ENCODE measurements around the gene NFYB. TPM values are rescaled to one million over a fixed set of nuclear protein-coding genes. Genes with fewer than 3 reads are reported as not detected.

The NFYB gene
- total RNA-seq, 1 donor from 2014 or later = 27.1 TPM

- no peak for FAIRE-seq
- no peak for TF ChIP-seq CTCF (IDR thresholded peaks at IDR 0.05; ENCODE audit: insufficient read depth, low read length, severe bottlenecking)
Measured at GRCh38 chr12:104142543-104142942, 4.5 kb upstream of the NFYB start.

GRCh38 chr12:104138797-104139152, 765 bp upstream of the NFYB start:
- no peak for TF ChIP-seq CTCF (IDR thresholded peaks at IDR 0.05; ENCODE audit: insufficient read depth, low read length, severe bottlenecking)
- DNase-seq (ENCODE audit: low read depth) = no peak
- Histone ChIP-seq H3K27me3 (ENCODE audit: control insufficient read depth, insufficient read depth, low read length) (no peaks in the 10 kb centered on the region), H3K36me3 (ENCODE audit: control insufficient read depth, insufficient read depth, low read length) (peaks cover 1% of the 10 kb centered on the region), H3K4me3 (ENCODE audit: low read depth, low read length) (no peak overlapping the region)
- FAIRE-seq = no peak

More at GRCh38 chr12:104142543-104142942, 4.5 kb upstream of the NFYB start:
- Histone ChIP-seq H3K27me3 (ENCODE audit: control insufficient read depth, insufficient read depth, low read length) (no peaks in the 10 kb centered on the region), H3K36me3 (ENCODE audit: control insufficient read depth, insufficient read depth, low read length) (no peaks in the 10 kb centered on the region), H3K4me3 (ENCODE audit: low read depth, low read length) (no peak overlapping the region)
- DNase-seq (ENCODE audit: low read depth) = no peak

GRCh38 chr12:104137001-104137901, 759 bp downstream of the NFYB start:
- peak overlapping the region; percentile 61 for H3K4me3 ChIP-seq (ENCODE audit: low read depth, low read length)
- H3K36me3 ChIP-seq (ENCODE audit: control insufficient read depth, insufficient read depth, low read length) = peaks cover 1% of the 10 kb centered on the region
- H3K27me3 ChIP-seq (ENCODE audit: control insufficient read depth, insufficient read depth, low read length) = no peaks in the 10 kb centered on the region
- peak; percentile 41 for DNase-seq (ENCODE audit: low read depth)
- TF ChIP-seq CTCF (IDR thresholded peaks at IDR 0.05; ENCODE audit: insufficient read depth, low read length, severe bottlenecking) = no peak
- no peak for FAIRE-seq

GRCh38 chr12:104136577-104136976, 1.4 kb downstream of the NFYB start:
- peak overlapping the region; percentile 61 for H3K4me3 ChIP-seq (ENCODE audit: low read depth, low read length)
- peaks cover 1% of the 10 kb centered on the region for H3K36me3 ChIP-seq (ENCODE audit: control insufficient read depth, insufficient read depth, low read length)
- DNase-seq (ENCODE audit: low read depth) (no peak), FAIRE-seq (no peak)
- H3K27me3 ChIP-seq (ENCODE audit: control insufficient read depth, insufficient read depth, low read length) = no peaks in the 10 kb centered on the region
- no peak for TF ChIP-seq CTCF (IDR thresholded peaks at IDR 0.05; ENCODE audit: insufficient read depth, low read length, severe bottlenecking)

GRCh38 chr12:104134882-104135281, 3.1 kb downstream of the NFYB start:
- no peak for FAIRE-seq

More at GRCh38 chr12:104134882-104135281, 3.1 kb downstream of the NFYB start:
- no peak overlapping the region for H3K4me3 ChIP-seq (ENCODE audit: low read depth, low read length)
- no peaks in the 10 kb centered on the region for H3K27me3 ChIP-seq (ENCODE audit: control insufficient read depth, insufficient read depth, low read length)
- H3K36me3 ChIP-seq (ENCODE audit: control insufficient read depth, insufficient read depth, low read length) = peaks cover 1% of the 10 kb centered on the region
- no peak for TF ChIP-seq CTCF (IDR thresholded peaks at IDR 0.05; ENCODE audit: insufficient read depth, low read length, severe bottlenecking)
- DNase-seq (ENCODE audit: low read depth) = no peak

All from bronchial epithelial cell (primary cell).